Calu3 (cell line): ENCODE results near the gene LRRC47. TPM values are rescaled to one million over a fixed set of nuclear protein-coding genes. Genes with fewer than 3 reads are reported as not detected.

ENCODE experiments used
- BruUV-seq: library from RNA; stranded (reverse); fragments of 400-500 nt; replicated peaks from 2 replicates; lab custom pipeline; 2021; lab: Mats Ljungman, UMichigan
- CTCF ChIA-PET: fragments of 300-600 bp; sonication (Branson Sonifier 250); formaldehyde crosslinking; loops from one replicate; lab custom pipeline; 2022; ENCODE audit warnings: antibody characterized with exemption; lab: Charles Lee
- DNase-seq: peaks from one replicate; pipeline ENCODE4 v3.0.0; 2022
- H3K27ac Mint-ChIP-seq: one replicate; pipeline ENCODE4 v1.8.0; 2022; ENCODE audit warnings: mixed read lengths; ENCODE audit not compliant: unreplicated experiment
- H3K27me3 Mint-ChIP-seq: one replicate; pipeline ENCODE4 v1.8.0; 2022; ENCODE audit warnings: mixed read lengths; ENCODE audit not compliant: unreplicated experiment
- H3K36me3 Mint-ChIP-seq: one replicate; pipeline ENCODE4 v1.8.0; 2022; ENCODE audit warnings: mild to moderate bottlenecking, moderate library complexity, mixed read lengths; ENCODE audit not compliant: insufficient read depth, unreplicated experiment
- H3K4me1 Mint-ChIP-seq: one replicate; pipeline ENCODE4 v1.8.0; 2022; ENCODE audit warnings: mild to moderate bottlenecking, low read depth, mixed read lengths; ENCODE audit not compliant: unreplicated experiment
- H3K4me3 Mint-ChIP-seq: one replicate; pipeline ENCODE4 v1.8.0; 2022; ENCODE audit warnings: mild to moderate bottlenecking, low read depth, moderate library complexity, mixed read lengths; ENCODE audit not compliant: unreplicated experiment
- H3K9me3 Mint-ChIP-seq: one replicate; pipeline ENCODE4 v1.8.0; 2022; ENCODE audit warnings: low read depth, mixed read lengths; ENCODE audit not compliant: unreplicated experiment
- intact Hi-C: fragments of 100-400 bp; cut with micrococcal nuclease; formaldehyde crosslinking; loops from one replicate; pipeline ENCODE4 v1.10.0; 2022; ENCODE audit not compliant: unreplicated experiment
- total RNA-seq: library from RNA; stranded (reverse); gene quantifications from 2 replicates; pipeline ENCODE4 v1.2.3, GENCODE V29; 2022
- TF ChIP-seq, protein P1 (sequence below): fragments of 200-600 bp; IDR thresholded peaks from one replicate; pipeline ENCODE4 v1.8.0; 2022; ENCODE audit warnings: antibody characterized with exemption; ENCODE audit not compliant: unreplicated experiment

The LRRC47 gene
- total RNA-seq, 1 experiment from 2014 or later: 35.8 TPM

DNA sequence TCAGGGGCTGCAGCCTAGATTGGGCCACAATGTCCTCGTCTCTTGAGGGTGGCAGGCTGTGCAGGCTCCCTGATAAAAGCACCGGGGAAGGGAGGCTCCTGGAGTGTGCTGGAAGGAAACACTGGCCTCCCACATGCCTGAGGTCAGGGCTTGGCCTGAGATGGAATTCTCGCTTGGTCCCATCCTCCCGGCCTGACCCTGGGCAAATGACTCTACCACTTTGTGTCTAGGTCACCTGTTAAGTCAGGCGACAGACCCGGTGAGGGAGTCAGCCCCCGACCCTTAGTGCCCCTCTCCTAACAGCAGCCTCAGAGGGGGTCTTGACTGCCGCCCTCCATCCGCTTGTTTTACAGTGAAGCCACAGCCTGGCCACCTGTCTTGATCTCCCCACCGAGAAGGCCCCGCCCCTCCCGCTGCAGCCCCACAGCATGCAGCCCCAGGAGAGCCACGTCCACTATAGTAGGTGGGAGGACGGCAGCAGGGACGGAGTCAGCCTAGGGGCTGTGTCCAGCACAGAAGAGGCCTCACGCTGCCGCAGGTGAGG is 21.3 kb downstream of the LRRC47 start:
- peaks cover 8% of the 10 kb centered on the region for H3K36me3 Mint-ChIP-seq
- H3K4me3 Mint-ChIP-seq: no peak overlapping the region
- TF ChIP-seq, protein P1, sequence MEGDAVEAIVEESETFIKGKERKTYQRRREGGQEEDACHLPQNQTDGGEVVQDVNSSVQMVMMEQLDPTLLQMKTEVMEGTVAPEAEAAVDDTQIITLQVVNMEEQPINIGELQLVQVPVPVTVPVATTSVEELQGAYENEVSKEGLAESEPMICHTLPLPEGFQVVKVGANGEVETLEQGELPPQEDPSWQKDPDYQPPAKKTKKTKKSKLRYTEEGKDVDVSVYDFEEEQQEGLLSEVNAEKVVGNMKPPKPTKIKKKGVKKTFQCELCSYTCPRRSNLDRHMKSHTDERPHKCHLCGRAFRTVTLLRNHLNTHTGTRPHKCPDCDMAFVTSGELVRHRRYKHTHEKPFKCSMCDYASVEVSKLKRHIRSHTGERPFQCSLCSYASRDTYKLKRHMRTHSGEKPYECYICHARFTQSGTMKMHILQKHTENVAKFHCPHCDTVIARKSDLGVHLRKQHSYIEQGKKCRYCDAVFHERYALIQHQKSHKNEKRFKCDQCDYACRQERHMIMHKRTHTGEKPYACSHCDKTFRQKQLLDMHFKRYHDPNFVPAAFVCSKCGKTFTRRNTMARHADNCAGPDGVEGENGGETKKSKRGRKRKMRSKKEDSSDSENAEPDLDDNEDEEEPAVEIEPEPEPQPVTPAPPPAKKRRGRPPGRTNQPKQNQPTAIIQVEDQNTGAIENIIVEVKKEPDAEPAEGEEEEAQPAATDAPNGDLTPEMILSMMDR: no peak
- H3K27ac Mint-ChIP-seq: no peak overlapping the region
- intact Hi-C loops: no loop called here
- no peaks in the 10 kb centered on the region for H3K27me3 Mint-ChIP-seq
- no peaks in the 10 kb centered on the region for H3K9me3 Mint-ChIP-seq
- no peak for DNase-seq
- CTCF ChIA-PET: no interaction called here
- H3K4me1 Mint-ChIP-seq: no peaks in the 10 kb centered on the region
- BruUV-seq: no TSS peak

DNA sequence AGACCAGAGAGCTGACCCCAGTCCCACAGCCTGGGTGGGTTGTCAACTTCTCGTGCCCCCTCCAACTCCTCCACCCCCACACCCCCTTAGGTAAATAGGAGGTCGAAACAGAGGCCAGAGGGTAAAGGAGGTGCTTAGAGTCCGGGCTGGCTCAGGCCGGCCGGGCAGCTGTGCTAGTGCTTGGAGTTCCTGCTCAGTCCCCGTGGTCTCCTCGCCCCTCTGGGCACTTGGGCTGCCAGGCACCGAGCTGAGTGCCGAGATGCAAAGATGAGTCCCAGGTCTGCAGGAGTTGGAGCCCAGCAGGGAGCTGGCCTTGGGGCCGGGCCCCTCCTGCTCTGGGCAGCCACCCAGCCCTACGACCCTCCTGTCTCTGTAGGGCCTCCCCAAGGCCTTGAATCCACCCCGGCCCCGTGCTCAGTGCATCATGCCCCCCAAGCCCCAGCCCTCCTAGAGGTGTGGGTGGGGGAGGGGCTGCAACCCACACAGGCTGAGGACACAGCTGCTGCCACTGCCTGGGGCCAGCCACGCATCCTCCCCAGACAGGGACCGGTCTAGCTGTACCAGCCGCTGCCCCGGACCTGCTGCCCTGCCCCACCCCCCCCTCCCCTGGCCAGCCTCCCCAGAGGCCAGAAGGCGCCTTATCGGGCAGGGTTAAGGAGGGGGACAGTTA is 21.9 kb downstream of the LRRC47 start:
- intact Hi-C loops: no loop called here
- Mint-ChIP-seq H3K4me3 (no peak overlapping the region), H3K4me1 (no peaks in the 10 kb centered on the region), H3K9me3 (no peaks in the 10 kb centered on the region), H3K27me3 (no peaks in the 10 kb centered on the region), H3K27ac (no peak overlapping the region), H3K36me3 (peaks cover 2% of the 10 kb centered on the region)
- TF ChIP-seq, protein P1: no peak
- no peak for DNase-seq
- CTCF ChIA-PET: no interaction called here
- no TSS peak for BruUV-seq

DNA sequence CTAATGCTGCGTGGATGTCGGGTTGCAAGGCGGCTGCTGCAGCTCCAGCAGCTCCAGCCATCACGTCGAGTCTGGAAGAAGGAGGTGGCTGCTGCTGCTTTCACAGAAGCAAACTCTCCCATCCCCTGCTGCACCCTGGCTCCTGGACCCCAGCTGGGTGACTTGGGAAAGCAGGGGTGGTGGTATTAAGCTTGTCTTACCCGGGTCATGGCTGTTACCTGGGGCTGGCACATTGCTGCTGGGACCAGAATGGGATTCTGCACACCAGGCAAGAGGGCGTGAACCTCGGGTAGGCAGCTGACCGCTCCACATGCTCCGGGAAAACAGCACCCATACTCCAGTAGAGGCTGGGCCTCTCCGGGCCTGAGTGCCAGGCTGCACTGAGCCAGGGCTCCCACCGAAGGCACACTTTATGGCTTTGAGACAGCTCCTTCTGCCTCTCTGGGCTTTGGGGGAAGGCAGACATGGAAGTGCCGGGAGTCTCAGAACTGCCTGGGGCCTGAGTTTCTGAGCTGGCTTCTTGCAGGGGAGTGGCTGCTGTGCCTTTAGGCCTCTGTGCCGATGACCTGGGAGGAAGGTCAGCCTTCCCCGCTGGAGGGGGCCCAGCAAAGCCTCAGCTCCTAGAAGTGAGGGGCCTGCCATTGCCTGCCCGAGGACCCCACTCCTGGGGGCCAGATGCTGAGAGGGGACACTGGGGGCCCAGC is 22.6 kb downstream of the LRRC47 start:
- Mint-ChIP-seq H3K4me1 (no peaks in the 10 kb centered on the region), H3K36me3 (no peaks in the 10 kb centered on the region), H3K27ac (no peak overlapping the region), H3K4me3 (peak overlapping the region; percentile 71), H3K9me3 (no peaks in the 10 kb centered on the region), H3K27me3 (no peaks in the 10 kb centered on the region)
- CTCF ChIA-PET: no interaction called here
- intact Hi-C loops: no loop called here
- BruUV-seq: no TSS peak
- DNase-seq: no peak
- TF ChIP-seq, protein P1: no peak

DNA sequence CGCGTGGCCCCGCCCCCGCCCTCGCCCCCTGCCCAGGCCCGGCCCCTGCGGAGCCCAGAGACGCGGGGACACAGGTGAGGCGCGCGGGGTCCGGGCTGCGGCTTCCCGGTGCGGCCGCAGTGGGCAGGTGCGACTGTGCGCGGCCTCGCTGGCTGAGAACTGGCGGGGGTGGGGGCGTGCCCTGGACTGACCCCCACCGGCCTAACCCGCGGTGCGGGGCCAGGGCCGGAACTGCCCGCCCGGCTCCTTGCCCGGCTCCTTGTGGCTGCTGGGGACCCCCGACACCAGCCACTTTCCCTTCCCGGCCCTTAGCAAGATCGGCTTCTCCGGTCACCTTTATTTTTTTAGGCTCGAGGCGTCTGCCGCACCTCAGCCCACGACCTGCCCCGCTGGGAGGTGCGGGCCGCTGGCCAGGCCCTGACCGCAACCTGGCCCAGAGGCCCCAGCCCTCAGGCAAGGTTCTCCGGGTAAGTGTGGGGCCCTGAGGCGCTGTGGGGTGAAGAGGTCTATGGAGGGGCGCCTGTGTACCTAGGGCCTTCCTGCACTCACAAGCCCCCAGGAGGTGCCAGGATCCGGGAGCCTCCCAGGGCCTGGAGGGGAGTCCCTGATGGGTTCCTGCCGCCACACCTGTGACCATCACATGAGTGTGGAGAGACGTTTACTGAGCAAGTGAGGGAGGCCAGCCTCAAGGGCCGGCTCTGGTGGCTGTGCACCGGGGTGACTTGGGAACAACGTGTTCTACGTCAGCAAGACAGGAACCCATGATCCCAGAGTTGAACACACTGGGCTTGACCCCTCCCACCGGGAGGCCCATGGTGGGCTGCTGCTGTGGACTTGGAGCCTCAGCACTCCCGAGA is 23.4 kb downstream of the LRRC47 start, which contains the start of gene SMIM1:
Gene SMIM1, plus strand, starts transcription at position 35 of the 857 bp plus-strand sequence. CDS start 2,625 bp downstream, outside the sequence.
- intact Hi-C loops: no loop called here
- Mint-ChIP-seq H3K4me1 (no peaks in the 10 kb centered on the region), H3K27ac (no peak within 1 kb of the TSS), H3K27me3 (no peaks in the 10 kb centered on the region), H3K36me3 (no peaks in the 10 kb centered on the region), H3K9me3 (no peaks in the 10 kb centered on the region), H3K4me3 (peak within 1 kb of the TSS; percentile 71)
- no peak for DNase-seq
- TF ChIP-seq, protein P1: no peak
- BruUV-seq: no TSS peak
- CTCF ChIA-PET: no interaction called here
